OCI-LY7 (cell line): Measurements from ENCODE around the gene CLEC16A.

Experiments
- EZH2phosphoT487 ChIP-seq: fragments of 200-600 bp; sonication (generic); IDR thresholded peaks from 2 replicates; pipeline ENCODE4 v1.6.1; 2018; ENCODE audit warnings: low read depth, borderline replicate concordance, mild to moderate bottlenecking, mixed run types, antibody characterized with exemption, low read length, moderate library complexity, mixed read lengths
- TF ChIP-seq, protein P1 (sequence below): fragments of 200-600 bp; sonication (generic); conservative IDR thresholded peaks from 2 replicates; pipeline ENCODE4 v1.5.1; 2014; ENCODE audit warnings: mild to moderate bottlenecking, antibody characterized with exemption, low read length, moderate library complexity, mixed read lengths

DNA sequence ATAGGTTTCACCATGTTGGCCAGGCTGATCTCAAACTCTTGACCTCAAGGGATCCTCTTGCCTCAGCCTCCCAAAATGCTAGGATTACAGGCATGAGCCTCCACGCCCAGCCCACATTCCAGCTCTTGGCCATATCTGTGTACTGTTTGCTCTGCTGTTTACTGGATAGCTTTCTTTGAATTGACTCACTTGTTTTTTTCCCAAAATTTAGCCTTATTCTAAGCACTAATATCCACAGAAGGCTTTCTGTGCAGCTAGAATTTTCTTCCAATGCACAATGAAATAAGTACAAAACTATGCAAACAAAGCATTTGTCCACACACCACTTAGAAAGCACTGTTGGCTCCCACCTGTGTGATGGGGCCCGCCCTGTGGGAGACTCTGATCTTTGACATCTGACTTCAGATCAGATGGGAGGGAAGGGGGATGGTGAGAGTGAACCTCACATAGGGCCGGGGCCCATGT lies 72.2 kb downstream of the CLEC16A start:
- TF ChIP-seq, protein P1, sequence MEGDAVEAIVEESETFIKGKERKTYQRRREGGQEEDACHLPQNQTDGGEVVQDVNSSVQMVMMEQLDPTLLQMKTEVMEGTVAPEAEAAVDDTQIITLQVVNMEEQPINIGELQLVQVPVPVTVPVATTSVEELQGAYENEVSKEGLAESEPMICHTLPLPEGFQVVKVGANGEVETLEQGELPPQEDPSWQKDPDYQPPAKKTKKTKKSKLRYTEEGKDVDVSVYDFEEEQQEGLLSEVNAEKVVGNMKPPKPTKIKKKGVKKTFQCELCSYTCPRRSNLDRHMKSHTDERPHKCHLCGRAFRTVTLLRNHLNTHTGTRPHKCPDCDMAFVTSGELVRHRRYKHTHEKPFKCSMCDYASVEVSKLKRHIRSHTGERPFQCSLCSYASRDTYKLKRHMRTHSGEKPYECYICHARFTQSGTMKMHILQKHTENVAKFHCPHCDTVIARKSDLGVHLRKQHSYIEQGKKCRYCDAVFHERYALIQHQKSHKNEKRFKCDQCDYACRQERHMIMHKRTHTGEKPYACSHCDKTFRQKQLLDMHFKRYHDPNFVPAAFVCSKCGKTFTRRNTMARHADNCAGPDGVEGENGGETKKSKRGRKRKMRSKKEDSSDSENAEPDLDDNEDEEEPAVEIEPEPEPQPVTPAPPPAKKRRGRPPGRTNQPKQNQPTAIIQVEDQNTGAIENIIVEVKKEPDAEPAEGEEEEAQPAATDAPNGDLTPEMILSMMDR = no peak
- TF ChIP-seq EZH2phosphoT487 = no peak
